Testis (tissue), 3 donors: ENCODE data around the gene MXD4. TPM values are rescaled to one million over a fixed set of nuclear protein-coding genes. Genes with fewer than 3 reads are reported as not detected.
A peak's percentile ranks its signal among the peaks of the same experiment; 100 is the strongest.

ENCODE experiments used
- DNase-seq: peaks from one replicate; pipeline ENCODE4 v3.0.0-alpha.2; 2019
- H3K27ac ChIP-seq, 2 donors: fragments of 200-600 bp; sonication (generic); one replicate each; pipeline ENCODE4 v1.5.1; 2019
- H3K27me3 ChIP-seq: fragments of 200-600 bp; sonication (generic); one replicate; pipeline ENCODE4 v1.5.1; 2019
- H3K36me3 ChIP-seq: fragments of 200-600 bp; sonication (generic); one replicate; pipeline ENCODE4 v1.5.1; 2017; ENCODE audit warnings: low read depth; ENCODE audit errors: missing control alignments
- H3K4me1 ChIP-seq: fragments of 200-600 bp; sonication (generic); one replicate; pipeline ENCODE4 v1.5.1; 2019
- H3K4me3 ChIP-seq, 2 donors: fragments of 200-600 bp; sonication (generic); one replicate each; pipeline ENCODE4 v1.5.1; 2017 to 2019
- H3K9me3 ChIP-seq: fragments of 200-600 bp; sonication (generic); one replicate; pipeline ENCODE4 v1.5.1; 2017
- POLR2A ChIP-seq: fragments of 450-650 bp; IDR thresholded peaks from one replicate; pipeline ENCODE4 v1.6.1; 2017; ENCODE audit warnings: antibody characterized with exemption, mild to moderate bottlenecking, moderate library complexity
- WGBS, 2 donors: methylation state at CpG; one replicate each; pipeline ENCODE4 v1.1.5; 2018; 5-methylcytosine and 5-hydroxymethylcytosine counted together
- intact Hi-C: fragments of 100-400 bp; cut with DNase I; formaldehyde crosslinking; loops from one replicate; pipeline ENCODE4 v1.15.1; 2023; ENCODE audit warnings: low total_unique reads
- polyA plus RNA-seq: library from polyadenylated mRNA; stranded (reverse); fragments of 350-450 nt; fragmentation: Illumina TruSeq; extraction: RNeasy Lipid Tissue Mini Kit (QIAGEN cat#74804); gene quantifications from one replicate; pipeline ENCODE4 v1.2.3, GENCODE V29; 2014; ENCODE audit warnings: low read depth, low replicate concordance; ENCODE audit not compliant: insufficient read depth
- total RNA-seq, 2 donors: library from RNA; depleted of rRNA; stranded (reverse); fragments of >200 nt; gene quantifications; one replicate each; pipeline ENCODE4 v1.2.3, GENCODE V29; 2016
- TF ChIP-seq, protein P1 (sequence below), 3 experiments: fragments of 450-650 bp in 2 of 3; fragments of 200-600 bp in 1 of 3; sonication (generic) in 1 of 3; IDR thresholded peaks; one replicate each; pipeline ENCODE4 v1.5.1; 2016 to 2019; ENCODE audit warnings: antibody characterized with exemption in 3 of 3, mild to moderate bottlenecking in 2 of 3, moderate library complexity in 1 of 3

Gene MXD4
- total and polyA plus RNA-seq, 3 donors from 2014 or later, result 51.6 to 76.4 (median 73.8) TPM

DNA sequence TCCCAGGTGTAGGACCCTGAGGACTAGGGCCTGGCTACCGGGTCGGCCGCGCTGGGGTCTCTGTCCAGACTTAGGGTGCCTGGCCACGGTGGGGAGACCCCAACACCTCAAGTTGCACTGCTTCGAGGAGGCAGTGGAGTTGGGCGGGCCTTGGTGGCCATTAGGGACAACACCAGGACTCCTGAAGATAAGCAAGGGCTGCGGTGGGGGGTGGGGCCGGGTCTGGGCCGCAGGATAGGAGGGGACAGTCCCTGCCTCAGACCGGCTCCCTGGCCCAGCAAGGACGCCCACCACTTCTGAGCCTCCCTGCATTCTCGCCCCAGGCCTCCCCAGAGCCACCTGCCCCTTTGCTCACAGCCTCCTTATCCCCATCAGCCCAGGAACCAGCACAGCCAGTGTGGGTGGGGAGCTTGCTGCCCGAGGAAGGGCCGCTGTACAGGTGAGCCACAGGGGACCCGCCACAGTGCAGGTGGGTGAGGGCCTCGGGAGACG is 5.5 kb upstream of the MXD4 start:
- no peaks in the 10 kb centered on the region for H3K9me3 ChIP-seq
- no peak overlapping the region for H3K27ac ChIP-seq
- 84 to 89% methylated on average over 5 to 18 of the region's 18 CpGs for WGBS, 2 donors
- H3K27me3 ChIP-seq, result no peaks in the 10 kb centered on the region
- H3K4me1 ChIP-seq, result peaks cover 9% of the 10 kb centered on the region
- no peak for DNase-seq
- intact Hi-C loops, result no loop called here
- H3K4me3 ChIP-seq, result no peak overlapping the region
- H3K36me3 ChIP-seq, result no peaks in the 10 kb centered on the region
- TF ChIP-seq, protein P1, sequence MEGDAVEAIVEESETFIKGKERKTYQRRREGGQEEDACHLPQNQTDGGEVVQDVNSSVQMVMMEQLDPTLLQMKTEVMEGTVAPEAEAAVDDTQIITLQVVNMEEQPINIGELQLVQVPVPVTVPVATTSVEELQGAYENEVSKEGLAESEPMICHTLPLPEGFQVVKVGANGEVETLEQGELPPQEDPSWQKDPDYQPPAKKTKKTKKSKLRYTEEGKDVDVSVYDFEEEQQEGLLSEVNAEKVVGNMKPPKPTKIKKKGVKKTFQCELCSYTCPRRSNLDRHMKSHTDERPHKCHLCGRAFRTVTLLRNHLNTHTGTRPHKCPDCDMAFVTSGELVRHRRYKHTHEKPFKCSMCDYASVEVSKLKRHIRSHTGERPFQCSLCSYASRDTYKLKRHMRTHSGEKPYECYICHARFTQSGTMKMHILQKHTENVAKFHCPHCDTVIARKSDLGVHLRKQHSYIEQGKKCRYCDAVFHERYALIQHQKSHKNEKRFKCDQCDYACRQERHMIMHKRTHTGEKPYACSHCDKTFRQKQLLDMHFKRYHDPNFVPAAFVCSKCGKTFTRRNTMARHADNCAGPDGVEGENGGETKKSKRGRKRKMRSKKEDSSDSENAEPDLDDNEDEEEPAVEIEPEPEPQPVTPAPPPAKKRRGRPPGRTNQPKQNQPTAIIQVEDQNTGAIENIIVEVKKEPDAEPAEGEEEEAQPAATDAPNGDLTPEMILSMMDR (IDR thresholded peaks at IDR 0.05), result no peak

DNA sequence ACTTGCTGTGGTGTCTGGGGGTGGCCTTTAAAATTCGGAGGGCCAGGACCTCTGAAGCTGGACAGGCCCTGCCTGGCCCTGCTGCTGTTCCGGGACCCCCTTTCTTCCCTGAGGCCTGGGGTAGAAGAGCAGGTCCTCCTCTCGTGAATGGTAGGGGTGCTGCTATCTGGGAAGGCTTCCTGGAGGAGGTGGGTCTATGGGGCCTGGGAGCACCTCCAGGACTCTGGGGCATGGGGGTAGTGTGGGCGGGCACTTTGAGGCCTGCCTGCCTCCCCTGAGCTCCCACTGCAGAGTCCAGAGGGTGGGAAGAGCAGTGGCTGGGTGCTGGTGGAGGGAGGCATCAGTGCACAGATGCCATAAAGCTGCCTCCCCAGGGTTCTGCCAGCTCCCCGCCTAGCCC is 4.9 kb upstream of the MXD4 start:
- Histone ChIP-seq H3K9me3 (no peaks in the 10 kb centered on the region), H3K27ac (no peak overlapping the region), H3K4me1 (peaks cover 9% of the 10 kb centered on the region), H3K27me3 (no peaks in the 10 kb centered on the region), H3K4me3 (no peak overlapping the region), H3K36me3 (no peaks in the 10 kb centered on the region)
- no peak for DNase-seq
- no peak for TF ChIP-seq POLR2A
- TF ChIP-seq, protein P1 (IDR thresholded peaks at IDR 0.05), result no peak
- intact Hi-C loops, result no loop called here
- WGBS, 2 donors, result 83 to 92% methylated on average over 3 to 5 of the region's 5 CpGs

DNA sequence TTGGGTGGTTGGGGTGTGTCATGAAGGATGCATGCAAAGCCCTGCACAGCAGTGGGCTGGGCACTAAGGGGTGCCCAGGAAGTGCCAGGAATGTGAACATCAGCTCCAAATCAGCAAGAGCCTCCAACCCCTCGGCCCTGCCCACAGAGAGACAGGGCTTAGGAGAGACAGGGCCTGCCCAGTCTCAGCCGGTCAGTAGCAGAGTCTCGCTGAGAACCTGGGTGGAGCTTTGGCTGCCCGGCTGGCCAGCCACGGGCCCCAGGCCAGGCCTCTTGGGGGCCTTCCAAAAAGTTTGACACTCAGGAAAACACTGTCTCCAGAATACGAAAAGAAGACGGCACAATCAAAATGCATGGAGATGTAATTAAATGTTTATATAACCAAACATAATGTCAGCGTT is 4.3 kb upstream of the MXD4 start:
- H3K27ac ChIP-seq, result no peak overlapping the region
- intact Hi-C loops, result no loop called here
- H3K27me3 ChIP-seq, result no peaks in the 10 kb centered on the region
- peaks cover 9% of the 10 kb centered on the region for H3K4me1 ChIP-seq
- DNase-seq, result peak; percentile 71
- TF ChIP-seq, protein P1 (IDR thresholded peaks at IDR 0.05), result no peak
- TF ChIP-seq POLR2A, result no peak
- H3K36me3 ChIP-seq, result no peaks in the 10 kb centered on the region
- H3K9me3 ChIP-seq, result no peaks in the 10 kb centered on the region
- H3K4me3 ChIP-seq, result no peak overlapping the region
- WGBS, 2 donors, result 10 to 24% methylated on average over 6 to 8 of the region's 8 CpGs

DNA sequence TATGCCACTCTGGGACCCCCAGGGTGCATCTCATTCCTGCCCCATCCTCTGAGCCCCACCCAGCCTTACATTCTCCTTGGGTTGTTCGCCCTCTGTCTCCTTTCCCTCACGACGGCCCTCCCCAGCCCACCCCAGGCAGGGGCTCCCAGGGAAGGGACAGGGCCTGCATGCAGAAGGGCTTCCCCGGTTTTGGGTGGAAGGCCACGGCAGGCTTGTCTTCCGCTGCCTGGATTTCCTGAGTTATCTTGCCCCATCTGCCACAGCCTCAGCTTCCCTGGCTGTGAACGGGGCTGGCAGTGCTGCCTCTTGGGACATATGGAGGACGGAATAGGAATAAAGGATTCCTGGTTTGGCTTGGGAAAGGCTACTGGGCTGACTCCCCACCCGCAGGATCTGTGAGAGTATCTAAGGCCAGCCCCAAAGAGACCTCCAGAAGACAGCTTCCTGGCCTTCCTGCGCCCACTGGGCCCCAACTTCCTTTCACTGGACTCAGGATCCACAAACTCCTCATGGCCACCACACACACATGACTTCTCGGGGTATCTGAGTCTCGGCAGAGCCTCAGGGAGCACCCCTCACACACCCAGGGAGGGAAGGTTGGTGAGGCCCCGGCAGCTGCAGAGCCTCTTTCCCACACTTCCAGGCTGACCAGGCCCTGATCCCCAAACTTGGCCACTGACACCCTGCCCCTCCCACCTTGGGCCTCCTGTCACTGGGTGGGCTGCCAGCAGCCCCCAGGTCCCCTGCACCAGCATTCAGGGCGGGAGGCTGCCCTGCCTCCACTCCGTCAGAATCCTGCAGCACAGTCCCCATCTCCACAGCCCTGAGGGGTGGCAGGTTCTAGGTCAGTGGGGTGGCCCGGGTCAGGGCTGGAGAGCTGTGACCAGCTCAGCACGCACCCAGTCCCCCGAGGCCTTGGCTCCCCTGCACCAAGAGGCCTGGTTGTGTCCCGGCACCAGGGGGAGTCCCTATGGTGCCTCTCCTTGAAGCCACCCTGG is 3.5 kb upstream of the MXD4 start:
- Histone ChIP-seq H3K9me3 (no peaks in the 10 kb centered on the region), H3K36me3 (no peaks in the 10 kb centered on the region), H3K4me3 (no peak overlapping the region), H3K4me1 (peaks cover 16% of the 10 kb centered on the region), H3K27me3 (no peaks in the 10 kb centered on the region), H3K27ac (no peak overlapping the region)
- TF ChIP-seq, protein P1 (IDR thresholded peaks at IDR 0.05), result no peak
- TF ChIP-seq POLR2A, result no peak
- DNase-seq, result no peak
- WGBS, 2 donors, result 80 to 89% methylated on average over 10 to 19 of the region's 19 CpGs
- intact Hi-C loops, result no loop called here
